HG03378 (cell line): Measurements from ENCODE around the gene GALP.
"Not testable (repeated sequence)": the region's sequence is repeated elsewhere in the genome, so short reads cannot be mapped to it uniquely, and the experiment has no call there.

Experiments used
- ATAC-seq: cut with Tn5 transposase; IDR thresholded peaks from one replicate; pipeline ENCODE4 v1.9.1; 2021; ENCODE audit warnings: mild to moderate bottlenecking, moderate library complexity; ENCODE audit not compliant: unreplicated experiment

The GALP gene

GRCh38 chr19:56177564-56178243 is 1.9 kb downstream of the GALP start:
- no peak for ATAC-seq

DNA sequence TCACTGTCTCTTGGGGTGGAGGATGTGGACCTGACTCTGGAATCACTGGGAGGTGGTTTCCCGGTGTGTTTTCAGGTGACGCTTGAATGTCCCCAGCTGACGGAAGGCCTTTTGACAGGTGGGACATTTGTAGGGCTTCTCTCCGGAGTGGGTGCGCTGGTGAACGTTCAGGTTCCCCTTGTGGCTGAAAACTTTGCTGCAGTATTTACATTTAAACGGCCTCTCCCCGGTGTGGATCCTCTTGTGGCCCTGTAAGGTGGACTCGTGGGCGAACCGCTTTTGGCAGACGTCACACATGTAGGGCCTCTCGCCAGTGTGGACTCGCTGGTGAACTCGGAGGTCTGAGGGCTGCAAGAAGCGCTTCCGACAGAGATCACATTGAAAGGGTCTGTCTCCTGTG is 14.0 kb downstream of the GALP start:
- ATAC-seq, result no peak

DNA sequence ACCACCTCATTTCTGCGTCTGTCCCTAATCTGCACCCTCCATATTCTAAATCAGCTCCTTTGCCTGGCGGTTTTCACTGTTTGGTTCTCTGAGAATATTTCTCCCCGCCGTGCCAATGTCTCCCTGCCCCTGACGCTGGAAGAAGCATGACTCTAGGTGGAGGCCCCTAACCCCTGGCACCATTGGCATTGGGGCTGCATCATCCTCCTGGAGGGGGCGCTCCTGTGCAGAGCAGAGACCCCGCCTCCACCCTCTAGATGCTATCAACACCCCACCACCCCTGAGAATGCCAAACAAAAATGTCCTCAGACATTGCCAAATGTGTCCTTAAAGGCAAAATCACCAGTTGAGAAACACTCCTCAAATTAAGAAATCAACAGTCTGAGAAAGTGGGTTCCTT is 15.3 kb downstream of the GALP start:
- no peak for ATAC-seq

- no peak for ATAC-seq
These were observed 15.9 kb downstream of the GALP start for GRCh38 chr19:56191711-56192110.

- no peak for ATAC-seq
These were observed 18.3 kb downstream of the GALP start for GRCh38 chr19:56193981-56194640.

DNA sequence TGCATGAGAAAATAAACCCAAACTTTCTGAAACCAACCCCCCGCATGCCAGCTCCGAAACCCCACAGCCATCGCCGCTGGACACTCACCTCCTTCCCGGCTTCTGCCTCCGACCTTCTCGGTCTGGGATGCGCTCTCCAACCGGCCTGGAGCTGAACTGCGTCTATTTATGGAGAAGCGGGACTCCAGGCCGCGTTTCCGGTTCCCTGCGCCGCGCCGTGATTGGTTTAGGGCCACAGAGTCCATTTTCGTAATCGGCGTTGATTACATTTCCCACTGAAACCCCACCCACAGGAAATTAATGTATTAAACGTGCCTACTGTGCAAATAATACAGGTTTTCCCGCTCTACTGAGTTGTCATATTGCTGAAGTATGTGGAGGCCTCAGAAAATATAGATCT is 21.8 kb downstream of the GALP start, which contains the start of gene ZSCAN5B:
Gene ZSCAN5B (minus strand): TSS at position 138 of the 400 bp plus-strand sequence. CDS start 4,731 bp downstream, outside the sequence.
- ATAC-seq, result not testable (repeated sequence)

DNA sequence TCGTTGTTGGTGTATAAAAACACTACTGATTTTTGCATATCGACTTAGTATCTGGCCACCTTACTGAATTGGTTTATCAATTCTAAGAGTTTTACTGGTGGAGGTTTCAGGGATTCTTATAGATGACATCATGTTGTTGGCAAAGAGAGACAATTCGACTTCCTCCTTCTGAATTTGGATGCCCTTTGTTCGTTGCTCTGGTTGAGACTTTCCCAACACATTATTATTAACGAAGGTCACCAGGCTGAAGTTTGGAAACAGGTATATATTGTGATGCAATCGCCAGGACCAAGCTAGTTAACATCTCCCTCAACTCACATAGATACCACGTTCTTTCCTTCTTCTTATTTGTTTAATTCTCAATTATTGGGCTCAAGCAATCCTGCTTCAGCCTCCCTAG is 23.9 kb downstream of the GALP start:
- no peak for ATAC-seq

GRCh38 chr19:56201973-56202372 is 26.2 kb downstream of the GALP start, which contains the start of gene ZSCAN5C:
ZSCAN5C (plus strand) TSS chr19:56202273; CDS start chr19:56205914, 3,641 bp downstream.
- ATAC-seq, result no peak

DNA sequence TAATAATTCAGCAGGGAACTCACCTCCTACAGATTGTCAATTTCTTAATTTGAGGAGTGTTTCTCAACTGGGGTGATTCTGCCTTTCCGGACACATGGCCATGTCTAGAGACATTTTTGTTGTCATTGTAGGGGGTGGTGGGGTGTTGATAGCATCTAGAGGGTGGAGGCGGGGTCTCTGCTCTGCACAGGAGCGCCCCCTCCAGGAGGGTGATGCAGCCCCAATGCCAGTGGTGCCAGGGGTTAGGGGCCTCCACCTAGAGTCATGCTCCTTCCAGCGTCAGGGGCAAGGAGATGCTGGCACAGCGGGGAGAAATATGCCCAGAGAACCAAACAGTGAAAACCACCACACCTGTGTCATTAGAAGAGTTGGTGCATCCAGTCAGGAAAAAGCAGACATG is 31.8 kb downstream of the GALP start:
- not testable (repeated sequence) for ATAC-seq

DNA sequence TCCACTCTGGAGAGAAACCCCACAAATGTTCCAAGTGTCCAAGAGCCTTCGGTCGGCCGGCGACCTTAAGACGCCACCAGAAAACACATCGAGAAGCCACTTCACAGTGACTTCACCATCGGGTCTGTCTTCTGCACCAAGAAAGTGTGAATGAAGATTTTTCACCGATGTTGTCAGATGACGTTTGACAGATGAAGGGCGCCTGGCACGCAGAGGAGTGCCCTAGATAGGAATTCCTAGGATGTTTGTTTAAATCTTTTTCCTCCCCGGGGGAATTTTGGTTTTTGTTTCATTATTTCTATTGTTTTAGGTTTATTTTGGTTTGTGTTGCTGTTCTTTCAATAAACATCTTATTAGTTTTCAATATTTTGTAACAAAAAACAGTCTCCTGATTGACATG is 33.3 kb downstream of the GALP start:
- no peak for ATAC-seq

DNA sequence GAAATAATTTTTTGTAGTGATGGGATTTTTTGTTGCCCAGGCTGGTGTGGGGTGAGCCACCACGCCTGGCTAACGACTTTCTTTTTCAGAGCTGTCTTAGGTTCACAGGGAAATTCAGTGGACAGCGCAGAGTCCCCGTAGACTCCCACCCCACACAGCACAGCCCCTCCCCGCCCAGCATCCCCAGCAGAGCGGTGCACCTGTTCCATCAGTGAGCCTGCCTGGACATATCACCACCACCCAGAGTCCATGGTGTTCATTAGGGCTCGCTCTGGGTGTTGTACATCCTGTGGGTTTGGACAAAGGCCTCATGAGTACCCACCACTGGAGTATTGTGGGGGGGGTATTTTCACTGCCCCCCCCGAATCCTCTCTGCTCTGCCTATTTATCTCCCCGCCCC is 34.2 kb downstream of the GALP start:
- ATAC-seq, result not testable (repeated sequence)

- no peak for ATAC-seq
These were observed 35.9 kb downstream of the GALP start for GRCh38 chr19:56211718-56212117.

- ATAC-seq, result no peak
These were observed 41.5 kb downstream of the GALP start for GRCh38 chr19:56217039-56217949.

DNA sequence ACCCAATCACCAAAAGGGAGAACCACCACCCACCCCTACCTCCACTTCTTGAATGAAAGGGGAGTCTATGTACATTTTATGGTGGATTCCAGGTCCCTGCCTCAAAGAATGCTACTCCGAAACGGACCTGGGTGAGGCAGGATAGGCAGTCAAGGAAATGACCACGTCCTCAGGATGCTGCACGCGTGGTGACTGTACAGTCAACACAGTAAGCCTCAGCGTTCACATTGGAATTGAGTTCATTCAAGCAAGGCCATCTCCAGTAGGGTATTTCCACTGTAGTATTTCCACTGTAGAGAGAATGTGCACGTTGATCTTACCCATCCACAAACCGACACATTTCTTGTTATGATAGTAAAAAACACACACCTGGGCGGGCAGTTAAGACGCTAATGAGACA is 43.2 kb downstream of the GALP start:
- ATAC-seq, result no peak

- not testable (repeated sequence) for ATAC-seq
These were observed 45.6 kb downstream of the GALP start for GRCh38 chr19:56221442-56221841.

GRCh38 chr19:56221851-56222250 is 46.0 kb downstream of the GALP start:
- no peak for ATAC-seq

GRCh38 chr19:56222901-56223300 is 47.1 kb downstream of the GALP start:
- no peak for ATAC-seq

DNA sequence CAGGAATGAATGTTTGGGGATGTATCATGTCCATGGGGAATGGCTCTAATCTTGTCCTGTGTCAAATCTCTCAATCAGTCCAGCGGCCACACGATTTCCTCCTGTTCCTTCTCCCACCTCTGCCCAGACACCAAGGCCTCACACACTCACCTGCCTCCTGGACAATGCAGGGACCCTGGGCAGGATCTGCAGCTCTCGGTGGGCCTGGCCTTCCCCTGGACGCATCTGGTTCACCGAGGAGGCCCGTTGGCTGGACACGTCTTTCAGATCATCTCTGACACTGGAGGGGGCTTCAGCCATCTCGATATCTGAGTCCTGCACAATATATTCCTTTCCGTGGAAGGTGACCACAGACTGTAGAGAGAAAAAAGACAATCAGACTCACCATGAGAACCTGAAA is 47.7 kb downstream of the GALP start:
- ATAC-seq, result no peak
